Measurements from ENCODE around the gene ANKRD16. TPM values are rescaled to one million over a fixed set of nuclear protein-coding genes. Genes with fewer than 3 reads are reported as not detected.

ANKRD16 gene
- total and polyA plus RNA-seq, 2 donors (not counting 1 experiment from before 2014, with no cell fraction given) = 10.9 to 12.6 TPM

- no peaks in the 10 kb centered on the region for H3K27me3 Mint-ChIP-seq
- ChIA-PET POLR2A (interaction anchor here (1.0 to 3.5 kb wide), 4 partner anchors 10 to 48 kb away, joined by 3 to 35 read pairs (median 22); partner anchors contain the start of genes ANKRD16, FBH1 and GDI2), CTCF (interaction anchor here (1.3 to 5.2 kb wide), 7 partner anchors 10 to 47 kb away, joined by 3 to 29 read pairs (median 19); partner anchors contain the start of gene GDI2)
- 93% methylated on average over 6 of the region's 14 CpGs for WGBS (ENCODE audit: insufficient coverage)
- Histone ChIP-seq H3K4me3 (ENCODE audit: control extremely low read depth in 1 of 5, extremely low read depth in 1 of 5, insufficient read depth in 1 of 5, low read depth in 2 of 5, low read length in 4 of 5) (no peak overlapping the region), H3K27ac (ENCODE audit: low read length in 2 of 2) (peak overlapping the region; percentile 99 to 100), H3K9ac (ENCODE audit: low read length) (peak overlapping the region; percentile 63), H3K79me2 (ENCODE audit: control insufficient read depth, insufficient read depth, low read length) (peaks cover 12% of the 10 kb centered on the region), H2AFZ (ENCODE audit: insufficient read depth, low read depth, low read length, poor library complexity, severe bottlenecking) (no peak overlapping the region), H4K20me1 (ENCODE audit: control insufficient read depth, insufficient read depth, low read length, poor library complexity, severe bottlenecking) (no peaks in the 10 kb centered on the region), H3K36me3 (replicated peaks in 1 of 2; ENCODE audit: control extremely low read depth in 1 of 2, control insufficient read depth in 1 of 2, extremely low read depth in 1 of 2, insufficient read depth in 2 of 2, low read length in 1 of 2) (no peaks in the 10 kb centered on the region), H3K4me1 (ENCODE audit: control insufficient read depth in 2 of 2, insufficient read depth in 2 of 2, low read length in 2 of 2) (peaks cover 81 to 90% of the 10 kb centered on the region in 2 donors), H3K27me3 (replicated peaks in 1 of 4; ENCODE audit: control extremely low read depth in 1 of 4, control insufficient read depth in 3 of 4, insufficient read depth in 4 of 4, low read length in 3 of 4) (no peaks in the 10 kb centered on the region), H3K4me2 (replicated peaks; ENCODE audit: low read depth, low read length, poor library complexity, severe bottlenecking) (peak overlapping the region; percentile 82), H3K9me3 (ENCODE audit: control extremely low read depth in 1 of 3, control insufficient read depth in 2 of 3, insufficient read depth in 1 of 3, low read length in 2 of 3) (no peaks in the 10 kb centered on the region)
- peak overlapping the region; percentile 100 for H3K27ac Mint-ChIP-seq
- no peak for ATAC-seq (ENCODE audit: low read depth)
- intact Hi-C loops (cut with micrococcal nuclease) = loop anchor here (2.0 to 5.0 kb wide), 2 partner anchors 211 to 245 kb away; partner anchors contain the start of gene RBM17
- H3K4me3 Mint-ChIP-seq = peak overlapping the region; percentile 73
- TF ChIP-seq CTCF (IDR thresholded peaks at IDR 0.05) (no peak), EZH2 (IDR thresholded peaks at IDR 0.05; ENCODE audit: borderline replicate concordance, insufficient read depth, low read depth, low read length, poor library complexity, severe bottlenecking) (no peak)
- no peaks in the 10 kb centered on the region for H3K9me3 Mint-ChIP-seq (ENCODE audit: insufficient read depth)
- peaks cover 81% of the 10 kb centered on the region for H3K4me1 Mint-ChIP-seq
- DNase-seq = no peak
Measured at GRCh38 chr10:5841965-5842364, 47.7 kb downstream of the ANKRD16 start.

All from B cell (primary cell).